ENCODE data around the gene PNPLA6. TPM values are rescaled to one million over a fixed set of nuclear protein-coding genes. Genes with fewer than 3 reads are reported as not detected.

The PNPLA6 gene
- total and polyA plus RNA-seq, 2 of the 4 experiments (the other 2 are of a cell fraction) = 17.9 to 52.7 TPM

- ChIA-PET POLR2A (ENCODE audit: unreplicated experiment) (no interaction called here), CTCF (interaction anchor here (0.6 kb wide), 1 partner anchor 173 kb away, joined by 3 read pairs; no protein-coding TSS in a partner anchor)
- no peak for ATAC-seq (ENCODE audit: low read depth)
- H4K91ac ChIP-seq (ENCODE audit: insufficient read depth, low read depth, low read length) = no peak overlapping the region
- H3K4me2 ChIP-seq (ENCODE audit: low read depth, low read length) = no peak overlapping the region
- peaks cover 7 to 22% of the 10 kb centered on the region in 2 experiments for H3K79me1 ChIP-seq (ENCODE audit: low read depth in 1 of 2, low read length in 2 of 2)
- no peaks in the 10 kb centered on the region for H4K20me1 ChIP-seq (ENCODE audit: insufficient read depth, low read length)
- H3K23ac ChIP-seq (ENCODE audit: low read depth, low read length) = no peak overlapping the region
- H3K9me1 ChIP-seq (ENCODE audit: insufficient read depth, low read length) = no peaks in the 10 kb centered on the region
- no peak overlapping the region for H3K9ac ChIP-seq (ENCODE audit: low read depth, low read length)
- no peak overlapping the region for H2AK9ac ChIP-seq (replicated peaks; ENCODE audit: low read depth, low read length, poor library complexity)
- no peak overlapping the region for H2AFZ ChIP-seq (replicated peaks; ENCODE audit: low read length, poor library complexity)
- no peak for DNase-seq
- no TSS peak for BruUV-seq (replicated peaks)
- no peak overlapping the region for H3K4ac ChIP-seq (ENCODE audit: low read depth, low read length)
- H2BK20ac ChIP-seq (ENCODE audit: low read depth, low read length) = no peak overlapping the region
- H3K14ac ChIP-seq (replicated peaks; ENCODE audit: low read depth, low read length) = no peak overlapping the region
- peaks cover 15% of the 10 kb centered on the region for H3K36me3 ChIP-seq (ENCODE audit: control insufficient read depth, insufficient read depth, low read length)
- no peak overlapping the region for H2BK120ac ChIP-seq (ENCODE audit: low read depth, low read length)
- H3K27me3 ChIP-seq (ENCODE audit: control insufficient read depth, insufficient read depth, low read length) = no peaks in the 10 kb centered on the region
- no peak overlapping the region for H2BK5ac ChIP-seq (ENCODE audit: low read depth, low read length, poor library complexity, severe bottlenecking)
- WGBS, 2 experiments (ENCODE audit: extremely low coverage in 2 of 2, insufficient read length in 1 of 2) = 84% methylated on average over 8 of the region's 31 CpGs; no CpG with 5 or more reads in 1 of the 2 experiments
- in situ Hi-C loops (cut with MboI; ENCODE audit: low sequenced_read_pairs) (no loop called here), intact Hi-C loops (cut with micrococcal nuclease) (no loop called here), dilution Hi-C loops (cut with HindIII; ENCODE audit: low sequenced_read_pairs, unreplicated experiment) (no loop called here)
- no peak overlapping the region for H4K5ac ChIP-seq (ENCODE audit: low read depth, low read length)
- H3K27ac ChIP-seq (ENCODE audit: insufficient read depth, low read length) = no peak overlapping the region
- H3K4me1 ChIP-seq (ENCODE audit: control insufficient read depth, insufficient read depth, low read length) = peaks cover 2% of the 10 kb centered on the region; the same call in 1 of the 2 replicates
- no peak overlapping the region for H4K8ac ChIP-seq (ENCODE audit: low read depth in 2 of 2, low read length in 2 of 2)
- H2BK15ac ChIP-seq (ENCODE audit: low read depth, low read length) = no peak overlapping the region
- no peaks in the 10 kb centered on the region for H3K9me3 ChIP-seq (ENCODE audit: control insufficient read depth, insufficient read depth, low read length)
- H3K56ac ChIP-seq (ENCODE audit: extremely low read depth, insufficient read depth, low read length) = no peak overlapping the region; the same call in 1 of the 2 replicates
- no peak overlapping the region for H2AK5ac ChIP-seq (ENCODE audit: low read depth, low read length)
- TF ChIP-seq NFE2L2 (IDR thresholded peaks at IDR 0.05; ENCODE audit: low read depth, low read length) = no peak
- no peak for TF ChIP-seq RCOR1 (IDR thresholded peaks at IDR 0.05; ENCODE audit: insufficient replicate concordance, low read length)
- TF ChIP-seq USF2 (IDR thresholded peaks at IDR 0.05; ENCODE audit: low read depth, low read length) = no peak
- TF ChIP-seq RFX5 (IDR thresholded peaks at IDR 0.05; ENCODE audit: low read depth, low read length) = no peak
- no peak for TF ChIP-seq FOS (IDR thresholded peaks at IDR 0.05; ENCODE audit: low read depth, low read length)
- TF ChIP-seq MAZ (IDR thresholded peaks at IDR 0.05; ENCODE audit: borderline replicate concordance, low read depth, low read length) = no peak
- no peak for TF ChIP-seq CTCF (conservative IDR thresholded peaks at IDR 0.05; ENCODE audit: low read depth, low read length)
- no peak for TF ChIP-seq CEBPB (IDR thresholded peaks at IDR 0.05; ENCODE audit: low read depth, low read length)
- no peak for TF ChIP-seq CHD1 (IDR thresholded peaks at IDR 0.05; ENCODE audit: low read depth, low read length)
- no peak overlapping the region for H3K4me3 ChIP-seq (ENCODE audit: insufficient read depth, low read depth, low read length)
- H3K18ac ChIP-seq (ENCODE audit: low read depth, low read length) = no peak overlapping the region
Observed at GRCh38 chr19:7526059-7526929, 9.2 kb upstream of the PNPLA6 start.
